HepG2 (cell line): ENCODE data around the gene SIX5. TPM values are rescaled to one million over a fixed set of nuclear protein-coding genes. Genes with fewer than 3 reads are reported as not detected.

Experiments used
- BHLHE40 ChIP-seq: IDR thresholded peaks from 2 replicates; pipeline ENCODE4 v1.6.1; 2011; ENCODE audit warnings: low read length, improper control_type of control experiment
- IKZF1 ChIP-seq: fragments of 450-650 bp; IDR thresholded peaks from 2 replicates; pipeline ENCODE4 v1.7.1; 2016
- MIXL1 ChIP-seq: IDR thresholded peaks from 2 replicates; pipeline ENCODE4 v1.6.1; 2016
- MLLT10 ChIP-seq: sonication (generic); formaldehyde crosslinking; IDR thresholded peaks from 2 replicates; pipeline ENCODE4 v1.4.0; 2020; ENCODE audit warnings: missing genetic modification reagents
- RORA ChIP-seq: sonication (generic); formaldehyde crosslinking; IDR thresholded peaks from 2 replicates; pipeline ENCODE4 v1.5.0; 2020; ENCODE audit warnings: mild to moderate bottlenecking, missing genetic modification reagents, moderate library complexity
- SSRP1 ChIP-seq: IDR thresholded peaks from 2 replicates; pipeline ENCODE4 v1.6.1; 2016; ENCODE audit warnings: control low read depth
- XRCC5 ChIP-seq: fragments of 200-400 bp; formaldehyde crosslinking; optimal IDR thresholded peaks from 2 replicates; pipeline ENCODE3; 2017; ENCODE audit warnings: mild to moderate bottlenecking, low read length
- ZNF550 ChIP-seq: sonication (generic); formaldehyde crosslinking; IDR thresholded peaks from 2 replicates; pipeline ENCODE4 v1.4.0; 2020; ENCODE audit warnings: mild to moderate bottlenecking, missing genetic modification reagents, borderline replicate concordance
- ZNF564 ChIP-seq: sonication (generic); formaldehyde crosslinking; IDR thresholded peaks from 2 replicates; pipeline ENCODE4 v1.8.1; 2023; ENCODE audit warnings: mild to moderate bottlenecking, missing genetic modification reagents
- ZNF768 ChIP-seq: sonication (generic); formaldehyde crosslinking; IDR thresholded peaks from 2 replicates; pipeline ENCODE4 v1.4.0; 2020; ENCODE audit warnings: missing genetic modification reagents
- ZNF891 ChIP-seq: sonication (generic); formaldehyde crosslinking; IDR thresholded peaks from 2 replicates; pipeline ENCODE4 v1.5.0; 2020; ENCODE audit warnings: mild to moderate bottlenecking, missing genetic modification reagents
- polyA plus RNA-seq, 8 experiments: library from polyadenylated mRNA; depleted of rRNA in 3 of 8; stranded (reverse) in 7 of 8; unstranded in 1 of 8; fragments of >200 nt; fragmentation: Illumina TruSeq in 4 of 8; extraction: Trizol in 4 of 8; gene quantifications; 2 replicates each; pipeline versions ENCODE4 v1.2.1 to v1.2.3, GENCODE V29; 2011 to 2016; ENCODE audit warnings: low read depth in 4 of 8, missing spikeins in 1 of 8, mixed read lengths in 1 of 8; ENCODE audit not compliant: insufficient read depth in 1 of 8
- total RNA-seq, 5 experiments: library from RNA; depleted of rRNA; stranded (reverse); fragments of >200 nt; fragmentation: Illumina TruSeq; extraction: Trizol; gene quantifications; 2 replicates each; pipeline ENCODE4 v1.2.3, GENCODE V29; 2016; ENCODE audit warnings: low read depth in 1 of 5
- TF ChIP-seq, protein P1 (sequence below): sonication (generic); formaldehyde crosslinking; IDR thresholded peaks from 2 replicates; pipeline ENCODE4 v1.9.0; 2022; ENCODE audit warnings: low read depth, missing genetic modification reagents
- TF ChIP-seq, protein P2 (sequence below): sonication (generic); formaldehyde crosslinking; IDR thresholded peaks from 2 replicates; pipeline ENCODE4 v1.5.0; 2020; ENCODE audit warnings: missing genetic modification reagents
- TF ChIP-seq, protein P3 (sequence below): sonication (generic); formaldehyde crosslinking; IDR thresholded peaks from 2 replicates; pipeline ENCODE4 v1.4.0; 2020; ENCODE audit warnings: missing genetic modification reagents
- TF ChIP-seq, protein P4 (sequence below): IDR thresholded peaks from 2 replicates; pipeline ENCODE4 v1.6.1; 2018; ENCODE audit warnings: missing genetic modification reagents, mild to moderate bottlenecking, missing compliant biosample characterization
- TF ChIP-seq, protein P5 (sequence below): sonication (generic); formaldehyde crosslinking; IDR thresholded peaks from 2 replicates; pipeline ENCODE4 v1.5.1; 2020; ENCODE audit warnings: missing genetic modification reagents, mild to moderate bottlenecking, borderline replicate concordance
- TF ChIP-seq, protein P6 (sequence below): sonication (generic); formaldehyde crosslinking; IDR thresholded peaks from 2 replicates; pipeline ENCODE4 v1.5.1; 2020; ENCODE audit warnings: mild to moderate bottlenecking, missing genetic modification reagents, moderate library complexity

Gene SIX5
- total and polyA plus RNA-seq, 2 of the 13 experiments (the other 11 are each of a cell fraction or from before 2014, with no cell fraction given) = 7.7 to 10.5 TPM

DNA sequence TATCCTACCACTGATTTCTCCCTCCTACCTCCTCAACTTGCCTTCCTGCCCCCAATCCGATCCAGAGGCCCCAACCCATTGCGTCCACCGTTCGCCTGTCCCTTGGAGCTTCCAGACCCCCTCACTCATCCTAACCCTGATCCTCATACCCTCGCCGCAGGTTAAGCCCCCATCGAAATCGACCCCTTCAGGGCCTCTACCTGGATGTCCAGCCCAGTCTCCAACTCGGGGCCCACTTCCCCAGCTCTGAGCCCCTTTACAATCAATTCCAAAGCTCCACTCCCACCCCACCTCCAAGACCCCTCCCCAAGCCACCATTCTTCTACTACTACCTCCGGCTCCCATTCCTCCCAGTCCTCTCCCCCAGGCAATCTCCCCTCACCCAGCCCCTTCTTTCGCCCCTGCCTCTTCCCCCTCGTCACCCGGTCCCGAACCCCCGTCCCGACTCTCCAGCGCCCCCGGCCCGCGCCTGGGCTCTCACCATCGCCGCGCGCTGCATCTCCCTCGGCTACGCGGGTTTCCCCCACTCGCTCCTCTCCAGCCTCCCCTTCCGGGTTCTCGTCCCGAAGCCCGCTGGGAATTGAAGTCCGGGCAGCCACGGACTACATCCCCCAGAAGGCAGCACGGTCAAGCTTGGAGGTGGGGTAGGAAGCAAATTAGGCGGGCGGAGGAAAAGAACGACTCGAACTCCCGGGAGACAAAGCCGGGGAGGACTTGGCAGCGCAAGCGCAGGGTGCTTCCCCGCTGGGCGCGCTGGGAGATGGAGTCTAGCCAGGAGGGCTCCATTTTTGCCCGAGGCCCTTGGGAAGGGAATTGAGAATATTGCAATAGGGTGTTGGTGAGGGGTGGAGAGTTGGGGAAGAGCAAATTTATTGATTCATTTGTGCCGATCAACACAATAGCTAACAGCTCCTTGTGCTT is 38.4 kb downstream of the SIX5 start, which contains the start of gene FBXO46 (continued):
- TF ChIP-seq XRCC5 (peak; percentile 71), ZNF550 (CRISPR knock-in tag) (no peak), MIXL1 (peak; percentile 92), IKZF1 (no peak), SSRP1 (CRISPR knock-in tag) (no peak), MLLT10 (CRISPR knock-in tag) (no peak), BHLHE40 (no peak), ZNF891 (CRISPR knock-in tag) (no peak), RORA (no peak), ZNF768 (CRISPR knock-in tag) (no peak), ZNF564 (no peak)
- TF ChIP-seq, protein P1, sequence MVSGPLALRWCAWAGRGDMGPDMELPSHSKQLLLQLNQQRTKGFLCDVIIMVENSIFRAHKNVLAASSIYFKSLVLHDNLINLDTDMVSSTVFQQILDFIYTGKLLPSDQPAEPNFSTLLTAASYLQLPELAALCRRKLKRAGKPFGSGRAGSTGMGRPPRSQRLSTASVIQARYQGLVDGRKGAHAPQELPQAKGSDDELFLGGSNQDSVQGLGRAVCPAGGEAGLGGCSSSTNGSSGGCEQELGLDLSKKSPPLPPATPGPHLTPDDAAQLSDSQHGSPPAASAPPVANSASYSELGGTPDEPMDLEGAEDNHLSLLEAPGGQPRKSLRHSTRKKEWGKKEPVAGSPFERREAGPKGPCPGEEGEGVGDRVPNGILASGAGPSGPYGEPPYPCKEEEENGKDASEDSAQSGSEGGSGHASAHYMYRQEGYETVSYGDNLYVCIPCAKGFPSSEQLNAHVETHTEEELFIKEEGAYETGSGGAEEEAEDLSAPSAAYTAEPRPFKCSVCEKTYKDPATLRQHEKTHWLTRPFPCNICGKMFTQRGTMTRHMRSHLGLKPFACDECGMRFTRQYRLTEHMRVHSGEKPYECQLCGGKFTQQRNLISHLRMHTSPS (CRISPR knock-in tag) = no peak
- TF ChIP-seq, protein P2, sequence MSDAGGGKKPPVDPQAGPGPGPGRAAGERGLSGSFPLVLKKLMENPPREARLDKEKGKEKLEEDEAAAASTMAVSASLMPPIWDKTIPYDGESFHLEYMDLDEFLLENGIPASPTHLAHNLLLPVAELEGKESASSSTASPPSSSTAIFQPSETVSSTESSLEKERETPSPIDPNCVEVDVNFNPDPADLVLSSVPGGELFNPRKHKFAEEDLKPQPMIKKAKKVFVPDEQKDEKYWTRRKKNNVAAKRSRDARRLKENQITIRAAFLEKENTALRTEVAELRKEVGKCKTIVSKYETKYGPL = no peak
- TF ChIP-seq, protein P3, sequence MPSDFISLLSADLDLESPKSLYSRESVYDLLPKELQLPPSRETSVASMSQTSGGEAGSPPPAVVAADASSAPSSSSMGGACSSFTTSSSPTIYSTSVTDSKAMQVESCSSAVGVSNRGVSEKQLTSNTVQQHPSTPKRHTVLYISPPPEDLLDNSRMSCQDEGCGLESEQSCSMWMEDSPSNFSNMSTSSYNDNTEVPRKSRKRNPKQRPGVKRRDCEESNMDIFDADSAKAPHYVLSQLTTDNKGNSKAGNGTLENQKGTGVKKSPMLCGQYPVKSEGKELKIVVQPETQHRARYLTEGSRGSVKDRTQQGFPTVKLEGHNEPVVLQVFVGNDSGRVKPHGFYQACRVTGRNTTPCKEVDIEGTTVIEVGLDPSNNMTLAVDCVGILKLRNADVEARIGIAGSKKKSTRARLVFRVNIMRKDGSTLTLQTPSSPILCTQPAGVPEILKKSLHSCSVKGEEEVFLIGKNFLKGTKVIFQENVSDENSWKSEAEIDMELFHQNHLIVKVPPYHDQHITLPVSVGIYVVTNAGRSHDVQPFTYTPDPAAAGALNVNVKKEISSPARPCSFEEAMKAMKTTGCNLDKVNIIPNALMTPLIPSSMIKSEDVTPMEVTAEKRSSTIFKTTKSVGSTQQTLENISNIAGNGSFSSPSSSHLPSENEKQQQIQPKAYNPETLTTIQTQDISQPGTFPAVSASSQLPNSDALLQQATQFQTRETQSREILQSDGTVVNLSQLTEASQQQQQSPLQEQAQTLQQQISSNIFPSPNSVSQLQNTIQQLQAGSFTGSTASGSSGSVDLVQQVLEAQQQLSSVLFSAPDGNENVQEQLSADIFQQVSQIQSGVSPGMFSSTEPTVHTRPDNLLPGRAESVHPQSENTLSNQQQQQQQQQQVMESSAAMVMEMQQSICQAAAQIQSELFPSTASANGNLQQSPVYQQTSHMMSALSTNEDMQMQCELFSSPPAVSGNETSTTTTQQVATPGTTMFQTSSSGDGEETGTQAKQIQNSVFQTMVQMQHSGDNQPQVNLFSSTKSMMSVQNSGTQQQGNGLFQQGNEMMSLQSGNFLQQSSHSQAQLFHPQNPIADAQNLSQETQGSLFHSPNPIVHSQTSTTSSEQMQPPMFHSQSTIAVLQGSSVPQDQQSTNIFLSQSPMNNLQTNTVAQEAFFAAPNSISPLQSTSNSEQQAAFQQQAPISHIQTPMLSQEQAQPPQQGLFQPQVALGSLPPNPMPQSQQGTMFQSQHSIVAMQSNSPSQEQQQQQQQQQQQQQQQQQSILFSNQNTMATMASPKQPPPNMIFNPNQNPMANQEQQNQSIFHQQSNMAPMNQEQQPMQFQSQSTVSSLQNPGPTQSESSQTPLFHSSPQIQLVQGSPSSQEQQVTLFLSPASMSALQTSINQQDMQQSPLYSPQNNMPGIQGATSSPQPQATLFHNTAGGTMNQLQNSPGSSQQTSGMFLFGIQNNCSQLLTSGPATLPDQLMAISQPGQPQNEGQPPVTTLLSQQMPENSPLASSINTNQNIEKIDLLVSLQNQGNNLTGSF (CRISPR knock-in tag) = no peak
- TF ChIP-seq, protein P4, sequence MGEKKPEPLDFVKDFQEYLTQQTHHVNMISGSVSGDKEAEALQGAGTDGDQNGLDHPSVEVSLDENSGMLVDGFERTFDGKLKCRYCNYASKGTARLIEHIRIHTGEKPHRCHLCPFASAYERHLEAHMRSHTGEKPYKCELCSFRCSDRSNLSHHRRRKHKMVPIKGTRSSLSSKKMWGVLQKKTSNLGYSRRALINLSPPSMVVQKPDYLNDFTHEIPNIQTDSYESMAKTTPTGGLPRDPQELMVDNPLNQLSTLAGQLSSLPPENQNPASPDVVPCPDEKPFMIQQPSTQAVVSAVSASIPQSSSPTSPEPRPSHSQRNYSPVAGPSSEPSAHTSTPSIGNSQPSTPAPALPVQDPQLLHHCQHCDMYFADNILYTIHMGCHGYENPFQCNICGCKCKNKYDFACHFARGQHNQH = no peak
- TF ChIP-seq, protein P5, sequence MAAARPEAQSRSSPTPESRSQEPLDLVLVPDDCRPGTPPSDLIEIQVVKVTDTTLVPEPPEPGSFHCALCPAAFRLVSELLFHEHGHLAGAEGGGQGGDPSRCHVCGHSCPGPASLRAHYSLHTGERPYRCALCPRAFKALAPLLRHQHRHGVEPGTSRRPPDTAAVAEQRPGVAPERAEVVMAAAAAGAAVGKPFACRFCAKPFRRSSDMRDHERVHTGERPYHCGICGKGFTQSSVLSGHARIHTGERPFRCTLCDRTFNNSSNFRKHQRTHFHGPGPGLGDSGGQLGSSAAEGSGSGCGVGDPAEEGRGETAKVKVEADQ (CRISPR knock-in tag) = no peak
- TF ChIP-seq, protein P6, sequence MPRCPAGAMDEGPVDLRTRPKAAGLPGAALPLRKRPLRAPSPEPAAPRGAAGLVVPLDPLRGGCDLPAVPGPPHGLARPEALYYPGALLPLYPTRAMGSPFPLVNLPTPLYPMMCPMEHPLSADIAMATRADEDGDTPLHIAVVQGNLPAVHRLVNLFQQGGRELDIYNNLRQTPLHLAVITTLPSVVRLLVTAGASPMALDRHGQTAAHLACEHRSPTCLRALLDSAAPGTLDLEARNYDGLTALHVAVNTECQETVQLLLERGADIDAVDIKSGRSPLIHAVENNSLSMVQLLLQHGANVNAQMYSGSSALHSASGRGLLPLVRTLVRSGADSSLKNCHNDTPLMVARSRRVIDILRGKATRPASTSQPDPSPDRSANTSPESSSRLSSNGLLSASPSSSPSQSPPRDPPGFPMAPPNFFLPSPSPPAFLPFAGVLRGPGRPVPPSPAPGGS = no peak
